ENCODE measurements around the gene BLM.

- TF ChIP-seq CTCF (optimal IDR thresholded peaks at IDR 0.05 in 1 of 3, IDR thresholded peaks at IDR 0.05 in 1 of 3, conservative IDR thresholded peaks at IDR 0.05 in 1 of 3; ENCODE audit: extremely low read depth in 1 of 3, insufficient read depth in 2 of 3, low read length in 3 of 3) (no peak), EZH2 (IDR thresholded peaks at IDR 0.05; ENCODE audit: low read length) (no peak)
Measured at GRCh38 chr15:90681056-90681455, 36.1 kb upstream of the BLM start.

Measured in keratinocyte (primary cell).